GM23338 (cell line): ENCODE results near the gene MTR. TPM values are rescaled to one million over a fixed set of nuclear protein-coding genes. Genes with fewer than 3 reads are reported as not detected.

Experiments
- ATAC-seq: fragments of 200-7000 bp; cut with Tn5 transposase; 3 replicates; pipeline ENCODE4 v1.9.1; 2020
- DNase-seq: peaks from one replicate; pipeline ENCODE4 v3.0.0-alpha.2; 2015; ENCODE audit warnings: low spot score
- H2AFZ ChIP-seq: fragments of 200-600 bp; sonication (generic); 2 replicates; pipeline ENCODE4 v1.8.0; 2016; ENCODE audit warnings: antibody characterized with exemption, mild to moderate bottlenecking, moderate library complexity
- H3F3A ChIP-seq: fragments of 200-600 bp; sonication (generic); replicated peaks from 2 replicates; pipeline ENCODE4 v1.8.0; 2017; ENCODE audit warnings: antibody characterized with exemption, mixed run types, low read depth
- H3K27ac ChIP-seq: fragments of 200-600 bp; sonication (generic); 2 replicates; pipeline ENCODE4 v1.6.1; 2016; ENCODE audit warnings: low read depth
- H3K27me3 ChIP-seq: fragments of 200-600 bp; sonication (generic); 2 replicates; pipeline ENCODE4 v1.8.0; 2016; ENCODE audit warnings: mild to moderate bottlenecking, mixed run types, moderate library complexity; ENCODE audit not compliant: insufficient read depth
- H3K36me3 ChIP-seq: fragments of 200-600 bp; sonication (generic); 2 replicates; pipeline ENCODE4 v1.8.0; 2016; ENCODE audit warnings: mild to moderate bottlenecking; ENCODE audit not compliant: insufficient read depth
- H3K4me1 ChIP-seq: fragments of 200-600 bp; sonication (generic); 2 replicates; pipeline ENCODE4 v1.8.0; 2016; ENCODE audit warnings: mild to moderate bottlenecking, moderate library complexity; ENCODE audit not compliant: insufficient read depth
- H3K4me2 ChIP-seq: fragments of 200-600 bp; sonication (generic); 2 replicates; pipeline ENCODE4 v1.7.1; 2017; ENCODE audit warnings: mixed run types
- H3K4me3 ChIP-seq: fragments of 200-600 bp; sonication (generic); 2 replicates; pipeline ENCODE4 v1.6.1; 2016; ENCODE audit warnings: mixed run types
- H3K79me2 ChIP-seq: fragments of 200-600 bp; sonication (generic); replicated peaks from 2 replicates; pipeline ENCODE4 v1.8.0; 2017; ENCODE audit warnings: mild to moderate bottlenecking; ENCODE audit not compliant: insufficient read depth
- H3K9me2 ChIP-seq: fragments of 200-600 bp; sonication (generic); 2 replicates; pipeline ENCODE4 v1.8.0; 2017; ENCODE audit not compliant: insufficient read depth
- H4K20me1 ChIP-seq: fragments of 200-600 bp; sonication (generic); replicated peaks from 2 replicates; pipeline ENCODE4 v1.8.0; 2017; ENCODE audit warnings: mild to moderate bottlenecking; ENCODE audit not compliant: insufficient read depth
- H3K27ac Mint-ChIP-seq: 2 replicates; pipeline ENCODE4 v1.8.0; 2020; ENCODE audit warnings: inconsistent platforms, mild to moderate bottlenecking, moderate library complexity, mixed read lengths
- H3K27me3 Mint-ChIP-seq: 3 replicates; pipeline ENCODE4 v1.8.0; 2022; ENCODE audit warnings: low read depth, mild to moderate bottlenecking, moderate library complexity, mixed read lengths, inconsistent platforms; ENCODE audit not compliant: insufficient read depth, poor library complexity
- H3K36me3 Mint-ChIP-seq: 3 replicates; pipeline ENCODE4 v1.8.0; 2021; ENCODE audit warnings: low read depth, mild to moderate bottlenecking, inconsistent platforms, moderate library complexity, mixed read lengths
- H3K4me1 Mint-ChIP-seq: 3 replicates; pipeline ENCODE4 v1.8.0; 2020; ENCODE audit warnings: mild to moderate bottlenecking, inconsistent platforms, mixed read lengths
- H3K4me3 Mint-ChIP-seq: 3 replicates; pipeline ENCODE4 v1.8.0; 2021; ENCODE audit warnings: moderate library complexity, mild to moderate bottlenecking, inconsistent platforms, mixed read lengths
- H3K9me3 Mint-ChIP-seq: 3 replicates; pipeline ENCODE4 v1.8.0; 2020; ENCODE audit warnings: moderate library complexity, mild to moderate bottlenecking, inconsistent platforms, mixed read lengths
- CREB1 ChIP-seq: fragments of 250-450 bp; sonication (Bioruptor Pico); IDR thresholded peaks from 2 replicates; pipeline ENCODE4 v1.5.0; 2020; ENCODE audit warnings: low read depth, mild to moderate bottlenecking, moderate library complexity
- EZH2 ChIP-seq: fragments of 200-600 bp; sonication (generic); IDR thresholded peaks from one replicate; pipeline ENCODE4 v1.8.0; 2017; ENCODE audit warnings: antibody characterized with exemption, mild to moderate bottlenecking, low read depth; ENCODE audit not compliant: unreplicated experiment
- JUNB ChIP-seq: IDR thresholded peaks from one replicate; pipeline ENCODE4 v1.6.1; 2016; ENCODE audit warnings: antibody characterized with exemption; ENCODE audit not compliant: unreplicated experiment
- NANOG ChIP-seq: IDR thresholded peaks from 2 replicates; pipeline ENCODE4 v1.6.1; 2016; ENCODE audit warnings: antibody characterized with exemption, borderline replicate concordance
- POLR2AphosphoS5 ChIP-seq: IDR thresholded peaks from 2 replicates; pipeline ENCODE4 v1.6.1; 2016; ENCODE audit warnings: antibody characterized with exemption, low read depth
- STAT1 ChIP-seq: IDR thresholded peaks from one replicate; pipeline ENCODE4 v1.6.1; 2016; ENCODE audit warnings: antibody characterized with exemption; ENCODE audit not compliant: unreplicated experiment
- ZNF114 ChIP-seq: fragments of 250-450 bp; sonication (Bioruptor Pico); IDR thresholded peaks from 2 replicates; pipeline ENCODE4 v1.5.0; 2020; ENCODE audit warnings: mild to moderate bottlenecking, moderate library complexity
- ZNF331 ChIP-seq: fragments of 250-450 bp; sonication (Bioruptor Pico); IDR thresholded peaks from 2 replicates; pipeline ENCODE4 v1.5.0; 2020; ENCODE audit warnings: low read depth, mild to moderate bottlenecking, moderate library complexity
- polyA plus RNA-seq: library from polyadenylated mRNA; unstranded; fragments of >200 nt; fragmentation: Nextera tagmentation; extraction: Ambion mirVana; gene quantifications from 2 replicates; pipeline ENCODE4 v1.2.1, GENCODE V29; 2016
- total RNA-seq: library from RNA; depleted of rRNA; stranded (reverse); fragments of >200 nt; shearing (Covaris generic); gene quantifications from 2 replicates; pipeline ENCODE4 v1.2.3, GENCODE V29; 2014
- TF ChIP-seq, protein P1 (sequence below), 2 experiments: fragments of 200-600 bp in 1 of 2; sonication (generic) in 1 of 2; conservative IDR thresholded peaks; 2 replicates each; pipeline versions ENCODE4 v1.5.1 to v1.6.1; 2016 to 2017; ENCODE audit warnings: antibody characterized with exemption in 2 of 2, low read depth in 2 of 2, mild to moderate bottlenecking in 2 of 2, moderate library complexity in 1 of 2
- TF ChIP-seq, protein P2 (sequence below): IDR thresholded peaks from 2 replicates; pipeline ENCODE4 v1.6.1; 2016; ENCODE audit warnings: antibody characterized with exemption

Gene MTR
- total and polyA plus RNA-seq, 2 experiments from 2014 or later, result 6.4 to 20.0 TPM

DNA sequence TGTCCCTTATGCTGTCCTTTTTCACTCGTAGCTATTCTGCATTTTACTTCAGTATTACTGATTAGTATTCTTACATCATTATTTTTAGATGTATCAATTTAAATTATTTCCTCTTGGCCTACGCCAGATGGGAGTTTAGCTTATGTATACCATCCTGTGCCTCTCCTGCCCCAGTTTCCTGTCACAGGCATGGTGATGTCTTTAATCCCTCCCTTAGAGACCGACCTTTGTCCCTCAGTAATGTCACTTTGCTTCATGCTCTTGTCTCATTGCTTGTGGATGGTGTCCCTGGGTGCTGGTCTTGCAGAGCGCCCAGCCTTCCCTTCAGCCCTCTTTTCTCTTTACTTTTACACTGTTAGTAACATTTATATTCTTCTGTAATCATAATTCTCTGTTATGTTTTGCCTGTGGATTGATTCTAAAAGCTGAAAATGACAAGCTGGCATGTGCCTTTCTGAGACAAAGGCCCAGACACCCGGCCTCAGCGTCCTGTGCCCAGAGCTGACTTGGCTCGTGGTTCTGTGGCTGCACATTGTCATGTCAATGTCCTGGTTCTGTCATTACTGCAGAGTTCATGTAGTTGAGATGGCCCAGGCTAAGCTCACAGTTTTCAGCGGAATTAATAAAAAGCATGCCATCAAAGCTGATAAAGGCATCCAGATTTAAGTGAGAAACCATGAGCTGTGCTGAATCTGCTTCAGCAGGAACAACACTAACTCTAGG, 100.7 kb downstream of the MTR start:
- H3K36me3 ChIP-seq, result peaks cover 5% of the 10 kb centered on the region; the same call in 1 of the 2 replicates
- ATAC-seq (no peak), DNase-seq (no peak)
- H3K27me3 ChIP-seq, result no peaks in the 10 kb centered on the region
- H3K27me3 Mint-ChIP-seq, result peaks cover 4% of the 10 kb centered on the region
- H3K36me3 Mint-ChIP-seq, result peaks cover 59% of the 10 kb centered on the region
- H3K79me2 ChIP-seq, result no peaks in the 10 kb centered on the region
- no peak overlapping the region for H3K4me3 Mint-ChIP-seq
- no peaks in the 10 kb centered on the region for H3K4me1 ChIP-seq
- no peak overlapping the region for H3K27ac Mint-ChIP-seq
- peaks cover 4% of the 10 kb centered on the region for H4K20me1 ChIP-seq
- no peaks in the 10 kb centered on the region; the same call in 2 of the 3 replicates for H3K4me1 Mint-ChIP-seq
- TF ChIP-seq JUNB (no peak), POLR2AphosphoS5 (no peak), EZH2 (no peak), CREB1 (CRISPR knock-in tag) (no peak)
- no peak overlapping the region for H2AFZ ChIP-seq
- H3K4me3 ChIP-seq, result no peak overlapping the region
- H3K4me2 ChIP-seq, result no peak overlapping the region
- H3K27ac ChIP-seq, result no peak overlapping the region
- no peaks in the 10 kb centered on the region for H3F3A ChIP-seq
- no peaks in the 10 kb centered on the region for H3K9me3 Mint-ChIP-seq
- no peaks in the 10 kb centered on the region for H3K9me2 ChIP-seq

DNA sequence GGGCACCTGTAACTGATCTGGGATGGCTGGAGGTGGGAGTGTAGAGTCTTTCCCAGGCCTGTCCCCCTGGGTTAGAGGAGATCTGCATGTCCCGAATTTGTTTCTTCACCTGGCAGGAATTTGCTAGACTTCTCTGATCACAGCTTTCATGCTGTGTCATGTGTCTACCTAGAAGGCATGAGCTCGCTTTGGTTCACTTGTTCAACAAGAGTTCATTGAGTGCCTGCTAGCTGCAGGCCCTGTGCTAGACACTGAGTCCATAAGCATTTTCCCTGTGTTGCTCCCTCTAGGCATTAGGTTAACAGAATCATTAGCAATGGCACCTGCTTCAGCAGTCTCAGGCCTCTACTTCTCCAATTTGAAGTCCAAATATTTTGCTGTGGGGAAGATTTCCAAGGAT, 101.6 kb downstream of the MTR start:
- no peaks in the 10 kb centered on the region for H3F3A ChIP-seq
- ATAC-seq (no peak), DNase-seq (no peak)
- H3K36me3 ChIP-seq, result peaks cover 5% of the 10 kb centered on the region; the same call in 1 of the 2 replicates
- H3K27me3 ChIP-seq, result no peaks in the 10 kb centered on the region
- Mint-ChIP-seq H3K27me3 (peaks cover 4% of the 10 kb centered on the region), H3K27ac (no peak overlapping the region), H3K4me1 (no peaks in the 10 kb centered on the region; the same call in 2 of the 3 replicates), H3K9me3 (no peaks in the 10 kb centered on the region), H3K4me3 (no peak overlapping the region), H3K36me3 (peaks cover 55% of the 10 kb centered on the region)
- H3K4me2 ChIP-seq, result no peak overlapping the region
- no peak overlapping the region for H3K27ac ChIP-seq
- no peaks in the 10 kb centered on the region for H3K79me2 ChIP-seq
- H3K4me1 ChIP-seq, result no peaks in the 10 kb centered on the region
- H2AFZ ChIP-seq, result no peak overlapping the region
- TF ChIP-seq JUNB, result no peak
- no peak for TF ChIP-seq ZNF114 (CRISPR knock-in tag)
- TF ChIP-seq STAT1, result no peak
- TF ChIP-seq, protein P1, sequence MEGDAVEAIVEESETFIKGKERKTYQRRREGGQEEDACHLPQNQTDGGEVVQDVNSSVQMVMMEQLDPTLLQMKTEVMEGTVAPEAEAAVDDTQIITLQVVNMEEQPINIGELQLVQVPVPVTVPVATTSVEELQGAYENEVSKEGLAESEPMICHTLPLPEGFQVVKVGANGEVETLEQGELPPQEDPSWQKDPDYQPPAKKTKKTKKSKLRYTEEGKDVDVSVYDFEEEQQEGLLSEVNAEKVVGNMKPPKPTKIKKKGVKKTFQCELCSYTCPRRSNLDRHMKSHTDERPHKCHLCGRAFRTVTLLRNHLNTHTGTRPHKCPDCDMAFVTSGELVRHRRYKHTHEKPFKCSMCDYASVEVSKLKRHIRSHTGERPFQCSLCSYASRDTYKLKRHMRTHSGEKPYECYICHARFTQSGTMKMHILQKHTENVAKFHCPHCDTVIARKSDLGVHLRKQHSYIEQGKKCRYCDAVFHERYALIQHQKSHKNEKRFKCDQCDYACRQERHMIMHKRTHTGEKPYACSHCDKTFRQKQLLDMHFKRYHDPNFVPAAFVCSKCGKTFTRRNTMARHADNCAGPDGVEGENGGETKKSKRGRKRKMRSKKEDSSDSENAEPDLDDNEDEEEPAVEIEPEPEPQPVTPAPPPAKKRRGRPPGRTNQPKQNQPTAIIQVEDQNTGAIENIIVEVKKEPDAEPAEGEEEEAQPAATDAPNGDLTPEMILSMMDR (conservative IDR thresholded peaks at IDR 0.05; ENCODE audit: low read depth in 2 of 2), result no peak
- TF ChIP-seq, protein P2, sequence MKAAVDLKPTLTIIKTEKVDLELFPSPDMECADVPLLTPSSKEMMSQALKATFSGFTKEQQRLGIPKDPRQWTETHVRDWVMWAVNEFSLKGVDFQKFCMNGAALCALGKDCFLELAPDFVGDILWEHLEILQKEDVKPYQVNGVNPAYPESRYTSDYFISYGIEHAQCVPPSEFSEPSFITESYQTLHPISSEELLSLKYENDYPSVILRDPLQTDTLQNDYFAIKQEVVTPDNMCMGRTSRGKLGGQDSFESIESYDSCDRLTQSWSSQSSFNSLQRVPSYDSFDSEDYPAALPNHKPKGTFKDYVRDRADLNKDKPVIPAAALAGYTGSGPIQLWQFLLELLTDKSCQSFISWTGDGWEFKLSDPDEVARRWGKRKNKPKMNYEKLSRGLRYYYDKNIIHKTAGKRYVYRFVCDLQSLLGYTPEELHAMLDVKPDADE, result no peak
- TF ChIP-seq ZNF331 (CRISPR knock-in tag), result no peak
- TF ChIP-seq CREB1 (CRISPR knock-in tag), result no peak
- TF ChIP-seq NANOG, result no peak
- H3K9me2 ChIP-seq, result no peaks in the 10 kb centered on the region
- H4K20me1 ChIP-seq, result peaks cover 4% of the 10 kb centered on the region
- no peak overlapping the region for H3K4me3 ChIP-seq
